Ectodermal cell (in vitro differentiated cells): ENCODE data around the gene KDSR.

Source experiments
- H3K27ac ChIP-seq: 2 replicates; pipeline ENCODE4 v1.7.0; 2013; ENCODE audit warnings: mild to moderate bottlenecking, low read depth, low read length; ENCODE audit not compliant: insufficient read depth, poor library complexity, severe bottlenecking
- H3K27me3 ChIP-seq: 2 replicates; pipeline ENCODE4 v1.7.0; 2013; ENCODE audit warnings: mild to moderate bottlenecking, low read length; ENCODE audit not compliant: insufficient read depth, control insufficient read depth, poor library complexity, severe bottlenecking
- H3K36me3 ChIP-seq: one replicate; pipeline ENCODE4 v1.7.0; 2013; ENCODE audit warnings: low read length; ENCODE audit not compliant: control insufficient read depth, insufficient read depth
- H3K4me1 ChIP-seq: one replicate; pipeline ENCODE4 v1.7.0; 2013; ENCODE audit warnings: low read length; ENCODE audit not compliant: control insufficient read depth, insufficient read depth
- H3K4me3 ChIP-seq: 2 replicates; pipeline ENCODE4 v1.7.0; 2013; ENCODE audit warnings: low read depth, low read length, control low read depth; ENCODE audit not compliant: insufficient read depth
- H3K9me3 ChIP-seq: 2 replicates; pipeline ENCODE4 v1.7.0; 2013; ENCODE audit warnings: mild to moderate bottlenecking, low read length, moderate library complexity; ENCODE audit not compliant: control insufficient read depth
- WGBS, 2 experiments: methylation state at CpG; one replicate each; pipeline ENCODE4 v1.1.7; 2013; ENCODE audit warnings: missing lambda C conversion rate in 2 of 2; 5-methylcytosine and 5-hydroxymethylcytosine counted together

The KDSR gene

GRCh38 chr18:63316612-63317555 lies 50.1 kb downstream of the KDSR start:
- Histone ChIP-seq H3K4me3 (no peak overlapping the region), H3K27me3 (peaks cover 44% of the 10 kb centered on the region), H3K9me3 (no peaks in the 10 kb centered on the region), H3K36me3 (no peaks in the 10 kb centered on the region), H3K4me1 (peaks cover 9% of the 10 kb centered on the region), H3K27ac (no peak overlapping the region)
- 87 to 93% methylated on average over 4 of the region's 4 CpGs for WGBS, 2 experiments

GRCh38 chr18:63315876-63316275 lies 51.1 kb downstream of the KDSR start:
- no peak overlapping the region for H3K4me3 ChIP-seq

GRCh38 chr18:63315131-63315662 lies 51.8 kb downstream of the KDSR start:
- WGBS, 2 experiments, result 87 to 89% methylated on average over 3 of the region's 3 CpGs
- H3K36me3 ChIP-seq, result no peaks in the 10 kb centered on the region
- H3K27ac ChIP-seq, result no peak overlapping the region
- H3K9me3 ChIP-seq, result no peaks in the 10 kb centered on the region
- H3K4me3 ChIP-seq, result no peak overlapping the region
- peaks cover 33% of the 10 kb centered on the region for H3K27me3 ChIP-seq
- H3K4me1 ChIP-seq, result peaks cover 9% of the 10 kb centered on the region

More at GRCh38 chr18:63315876-63316275, 51.1 kb downstream of the KDSR start:
- Histone ChIP-seq H3K36me3 (no peaks in the 10 kb centered on the region), H3K27ac (no peak overlapping the region), H3K4me1 (peaks cover 9% of the 10 kb centered on the region), H3K9me3 (no peaks in the 10 kb centered on the region), H3K27me3 (peaks cover 38% of the 10 kb centered on the region)

- peaks cover 29% of the 10 kb centered on the region for H3K27me3 ChIP-seq
- H3K36me3 ChIP-seq, result no peaks in the 10 kb centered on the region
- H3K4me1 ChIP-seq, result peaks cover 9% of the 10 kb centered on the region
- WGBS, 2 experiments, result 84 to 93% methylated on average over 4 of the region's 4 CpGs
- H3K9me3 ChIP-seq, result no peaks in the 10 kb centered on the region
- H3K27ac ChIP-seq, result no peak overlapping the region
- H3K4me3 ChIP-seq, result no peak overlapping the region
Measured at GRCh38 chr18:63314062-63314790, 52.8 kb downstream of the KDSR start.

- Histone ChIP-seq H3K4me3 (no peak overlapping the region), H3K27me3 (peaks cover 21% of the 10 kb centered on the region), H3K27ac (no peak overlapping the region), H3K4me1 (peaks cover 3% of the 10 kb centered on the region), H3K9me3 (no peaks in the 10 kb centered on the region), H3K36me3 (no peaks in the 10 kb centered on the region)
- 85 to 97% methylated on average over 5 of the region's 5 CpGs for WGBS, 2 experiments
Measured at GRCh38 chr18:63313396-63313917, 53.5 kb downstream of the KDSR start.

GRCh38 chr18:63312737-63313395 lies 54.1 kb downstream of the KDSR start:
- H3K4me1 ChIP-seq, result no peaks in the 10 kb centered on the region
- H3K36me3 ChIP-seq, result no peaks in the 10 kb centered on the region
- no peaks in the 10 kb centered on the region for H3K9me3 ChIP-seq
- H3K27ac ChIP-seq, result no peak overlapping the region
- peaks cover 15% of the 10 kb centered on the region for H3K27me3 ChIP-seq
- 92 to 97% methylated on average over 4 to 5 of the region's 5 CpGs for WGBS, 2 experiments
- no peak overlapping the region for H3K4me3 ChIP-seq

- Histone ChIP-seq H3K27ac (no peak overlapping the region), H3K9me3 (no peaks in the 10 kb centered on the region), H3K36me3 (no peaks in the 10 kb centered on the region), H3K4me3 (no peak overlapping the region), H3K27me3 (peaks cover 7% of the 10 kb centered on the region), H3K4me1 (peaks cover 3% of the 10 kb centered on the region)
- WGBS, 2 experiments, result 94 to 100% methylated on average over 3 of the region's 3 CpGs
Measured at GRCh38 chr18:63312019-63312409, 55.0 kb downstream of the KDSR start.

- WGBS, 2 experiments, result 86 to 90% methylated on average over 7 to 8 of the region's 8 CpGs
- Histone ChIP-seq H3K4me1 (peaks cover 3% of the 10 kb centered on the region), H3K27me3 (peaks cover 3% of the 10 kb centered on the region), H3K27ac (no peak overlapping the region), H3K4me3 (no peak overlapping the region), H3K36me3 (no peaks in the 10 kb centered on the region), H3K9me3 (no peaks in the 10 kb centered on the region)
Measured at GRCh38 chr18:63311118-63312018, 55.6 kb downstream of the KDSR start.

GRCh38 chr18:63309422-63309821 lies 57.6 kb downstream of the KDSR start:
- Histone ChIP-seq H3K27me3 (no peaks in the 10 kb centered on the region), H3K4me1 (peaks cover 3% of the 10 kb centered on the region), H3K4me3 (no peak overlapping the region), H3K27ac (no peak overlapping the region), H3K9me3 (no peaks in the 10 kb centered on the region), H3K36me3 (no peaks in the 10 kb centered on the region)
- WGBS, 2 experiments, result 82 to 90% methylated on average over 5 of the region's 5 CpGs
